Measurements from ENCODE around the gene GULP1.

- TF ChIP-seq, protein P1, sequence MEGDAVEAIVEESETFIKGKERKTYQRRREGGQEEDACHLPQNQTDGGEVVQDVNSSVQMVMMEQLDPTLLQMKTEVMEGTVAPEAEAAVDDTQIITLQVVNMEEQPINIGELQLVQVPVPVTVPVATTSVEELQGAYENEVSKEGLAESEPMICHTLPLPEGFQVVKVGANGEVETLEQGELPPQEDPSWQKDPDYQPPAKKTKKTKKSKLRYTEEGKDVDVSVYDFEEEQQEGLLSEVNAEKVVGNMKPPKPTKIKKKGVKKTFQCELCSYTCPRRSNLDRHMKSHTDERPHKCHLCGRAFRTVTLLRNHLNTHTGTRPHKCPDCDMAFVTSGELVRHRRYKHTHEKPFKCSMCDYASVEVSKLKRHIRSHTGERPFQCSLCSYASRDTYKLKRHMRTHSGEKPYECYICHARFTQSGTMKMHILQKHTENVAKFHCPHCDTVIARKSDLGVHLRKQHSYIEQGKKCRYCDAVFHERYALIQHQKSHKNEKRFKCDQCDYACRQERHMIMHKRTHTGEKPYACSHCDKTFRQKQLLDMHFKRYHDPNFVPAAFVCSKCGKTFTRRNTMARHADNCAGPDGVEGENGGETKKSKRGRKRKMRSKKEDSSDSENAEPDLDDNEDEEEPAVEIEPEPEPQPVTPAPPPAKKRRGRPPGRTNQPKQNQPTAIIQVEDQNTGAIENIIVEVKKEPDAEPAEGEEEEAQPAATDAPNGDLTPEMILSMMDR (IDR thresholded peaks at IDR 0.05) = no peak
- no peak for TF ChIP-seq POLR2A (IDR thresholded peaks at IDR 0.05)
Observed at GRCh38 chr2:188274274-188274673, 17.4 kb upstream of the GULP1 start.

All from adrenal gland (tissue), 5 donors.